Kidney epithelial cell (primary cell): Measurements from ENCODE around the gene PMFBP1. TPM values are rescaled to one million over a fixed set of nuclear protein-coding genes. Genes with fewer than 3 reads are reported as not detected.

Source experiments
- DNase-seq: peaks from one replicate; pipeline ENCODE4 v3.0.0-alpha.2; 2010; ENCODE audit warnings: low read depth
- H3K27me3 ChIP-seq: 2 replicates; pipeline ENCODE4 v1.6.0; 2011; ENCODE audit warnings: low read length; ENCODE audit not compliant: control insufficient read depth, insufficient read depth
- H3K36me3 ChIP-seq: 2 replicates; pipeline ENCODE4 v1.5.1; 2011; ENCODE audit warnings: low read length; ENCODE audit not compliant: control insufficient read depth, insufficient read depth
- H3K4me3 ChIP-seq: 2 replicates; pipeline ENCODE4 v1.5.1; 2011; ENCODE audit warnings: low read depth, mild to moderate bottlenecking, control low read depth, low read length
- total RNA-seq: library from RNA; depleted of rRNA; stranded (reverse); fragments of >200 nt; gene quantifications from 2 replicates; pipeline ENCODE4 v1.2.3, GENCODE V29; 2015
- TF ChIP-seq, protein P1 (sequence below): IDR thresholded peaks from 2 replicates; pipeline ENCODE4 v1.5.1; 2011; ENCODE audit warnings: mild to moderate bottlenecking, moderate library complexity, low read length, control low read depth, inconsistent platforms; ENCODE audit not compliant: insufficient read depth, poor library complexity, severe bottlenecking

Gene PMFBP1
- total RNA-seq, 1 donor from 2014 or later: not detected

DNA sequence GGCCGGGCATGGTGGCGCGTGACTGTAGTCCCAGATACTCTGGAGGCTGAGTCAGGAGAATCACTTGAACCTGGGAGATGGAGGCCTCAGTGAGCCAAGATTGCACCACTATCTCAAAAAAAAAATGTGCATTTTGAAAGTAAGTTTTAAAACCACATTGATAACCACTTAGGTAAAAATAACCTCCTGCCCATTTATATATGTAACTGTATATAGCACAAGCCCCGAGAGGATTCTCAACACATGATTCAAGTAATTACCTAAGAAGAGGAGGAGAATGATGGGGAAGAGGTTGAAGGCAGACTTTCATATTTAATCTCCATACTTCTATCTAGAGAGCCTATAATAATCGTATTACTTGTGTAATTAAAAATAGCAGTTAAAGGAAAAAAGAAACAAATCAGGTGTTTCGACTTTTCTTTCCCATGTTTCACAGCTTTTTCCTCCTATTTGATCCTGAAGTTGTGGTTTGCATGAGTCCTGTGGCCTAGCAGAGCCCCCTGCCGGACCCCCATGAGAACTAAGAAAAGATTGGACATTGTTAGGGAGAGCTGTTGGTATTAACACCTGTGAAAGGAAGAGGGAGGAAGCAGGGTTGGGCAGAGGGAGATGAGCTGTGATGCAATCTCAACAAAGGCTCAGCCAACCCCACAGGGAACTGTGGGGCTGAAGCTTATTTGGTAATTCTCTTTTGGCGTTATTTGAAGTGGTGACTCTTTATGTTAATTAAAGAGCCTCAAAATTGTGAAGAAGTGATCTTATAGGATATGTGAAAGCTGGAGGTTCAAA lies 22.1 kb downstream of the PMFBP1 start:
- TF ChIP-seq, protein P1, sequence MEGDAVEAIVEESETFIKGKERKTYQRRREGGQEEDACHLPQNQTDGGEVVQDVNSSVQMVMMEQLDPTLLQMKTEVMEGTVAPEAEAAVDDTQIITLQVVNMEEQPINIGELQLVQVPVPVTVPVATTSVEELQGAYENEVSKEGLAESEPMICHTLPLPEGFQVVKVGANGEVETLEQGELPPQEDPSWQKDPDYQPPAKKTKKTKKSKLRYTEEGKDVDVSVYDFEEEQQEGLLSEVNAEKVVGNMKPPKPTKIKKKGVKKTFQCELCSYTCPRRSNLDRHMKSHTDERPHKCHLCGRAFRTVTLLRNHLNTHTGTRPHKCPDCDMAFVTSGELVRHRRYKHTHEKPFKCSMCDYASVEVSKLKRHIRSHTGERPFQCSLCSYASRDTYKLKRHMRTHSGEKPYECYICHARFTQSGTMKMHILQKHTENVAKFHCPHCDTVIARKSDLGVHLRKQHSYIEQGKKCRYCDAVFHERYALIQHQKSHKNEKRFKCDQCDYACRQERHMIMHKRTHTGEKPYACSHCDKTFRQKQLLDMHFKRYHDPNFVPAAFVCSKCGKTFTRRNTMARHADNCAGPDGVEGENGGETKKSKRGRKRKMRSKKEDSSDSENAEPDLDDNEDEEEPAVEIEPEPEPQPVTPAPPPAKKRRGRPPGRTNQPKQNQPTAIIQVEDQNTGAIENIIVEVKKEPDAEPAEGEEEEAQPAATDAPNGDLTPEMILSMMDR: no peak
- no peak for DNase-seq
- Histone ChIP-seq H3K4me3 (no peak overlapping the region), H3K27me3 (no peaks in the 10 kb centered on the region), H3K36me3 (no peaks in the 10 kb centered on the region)

DNA sequence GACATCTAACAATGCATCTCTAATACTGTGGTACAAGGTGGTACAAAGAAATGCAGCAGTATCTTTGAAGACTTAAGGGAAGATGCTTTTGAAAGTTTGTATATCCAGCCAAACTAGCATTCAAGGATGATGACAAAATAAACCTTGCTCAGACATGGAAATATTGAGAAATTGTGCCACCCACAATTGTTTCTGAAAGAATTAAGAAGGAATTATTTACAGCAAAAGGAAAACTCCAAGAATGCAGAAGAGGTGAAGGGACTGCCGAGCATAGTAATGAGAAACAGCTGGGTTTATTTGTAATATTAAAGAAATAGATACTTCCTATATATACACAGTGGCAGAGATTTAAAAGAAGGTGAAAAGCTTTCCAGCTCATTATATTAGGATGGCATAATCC lies 29.5 kb downstream of the PMFBP1 start:
- TF ChIP-seq, protein P1: no peak
- H3K27me3 ChIP-seq: no peaks in the 10 kb centered on the region
- H3K4me3 ChIP-seq: no peak overlapping the region
- no peaks in the 10 kb centered on the region for H3K36me3 ChIP-seq
- DNase-seq: no peak

DNA sequence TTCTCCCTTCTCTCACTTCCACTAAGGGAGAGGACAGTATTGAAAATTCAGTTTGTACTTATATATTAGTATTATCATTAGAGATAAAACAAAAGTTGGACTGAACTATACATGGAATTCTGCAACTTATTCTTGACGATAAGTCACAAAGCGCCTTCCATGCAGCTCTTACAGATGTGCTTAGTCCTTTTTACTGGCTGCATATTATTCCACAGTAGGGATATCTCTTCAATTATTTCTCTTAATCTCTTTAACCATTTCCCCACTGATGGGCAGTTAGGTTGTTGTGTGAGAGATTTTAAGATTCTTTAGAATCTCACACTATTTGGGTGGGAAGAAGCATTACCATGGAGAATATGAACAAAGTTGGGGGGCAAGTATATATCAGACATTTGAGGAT lies 32.0 kb downstream of the PMFBP1 start:
- TF ChIP-seq, protein P1: no peak
- no peaks in the 10 kb centered on the region for H3K27me3 ChIP-seq
- no peak for DNase-seq
- H3K4me3 ChIP-seq: no peak overlapping the region
- H3K36me3 ChIP-seq: no peaks in the 10 kb centered on the region

DNA sequence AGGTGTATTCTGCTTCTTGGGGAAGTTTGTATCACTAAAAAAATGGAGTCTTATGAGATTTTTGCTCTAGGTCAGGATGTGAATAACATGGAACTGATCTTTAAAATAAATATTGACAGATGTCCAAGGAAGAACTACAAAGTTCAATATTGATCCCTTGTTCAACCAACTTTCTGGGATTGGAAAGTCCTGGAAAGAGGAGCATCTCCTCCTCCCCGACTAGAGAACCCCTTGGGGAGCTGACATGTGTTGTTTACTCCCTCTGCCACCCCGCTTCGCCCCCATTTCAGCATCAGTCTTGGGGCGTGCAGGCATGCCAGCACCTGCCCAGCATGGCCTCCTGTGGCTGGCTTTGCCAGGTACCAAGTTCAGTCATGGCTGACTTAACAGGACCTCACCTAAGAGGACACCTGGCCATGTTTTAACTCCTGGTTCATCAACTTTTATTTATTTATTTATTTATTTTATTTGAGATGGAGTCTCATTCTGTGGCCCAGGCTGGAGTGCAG lies 33.8 kb downstream of the PMFBP1 start:
- no peaks in the 10 kb centered on the region for H3K27me3 ChIP-seq
- TF ChIP-seq, protein P1: no peak
- no peak for DNase-seq
- no peaks in the 10 kb centered on the region for H3K36me3 ChIP-seq
- H3K4me3 ChIP-seq: no peak overlapping the region

DNA sequence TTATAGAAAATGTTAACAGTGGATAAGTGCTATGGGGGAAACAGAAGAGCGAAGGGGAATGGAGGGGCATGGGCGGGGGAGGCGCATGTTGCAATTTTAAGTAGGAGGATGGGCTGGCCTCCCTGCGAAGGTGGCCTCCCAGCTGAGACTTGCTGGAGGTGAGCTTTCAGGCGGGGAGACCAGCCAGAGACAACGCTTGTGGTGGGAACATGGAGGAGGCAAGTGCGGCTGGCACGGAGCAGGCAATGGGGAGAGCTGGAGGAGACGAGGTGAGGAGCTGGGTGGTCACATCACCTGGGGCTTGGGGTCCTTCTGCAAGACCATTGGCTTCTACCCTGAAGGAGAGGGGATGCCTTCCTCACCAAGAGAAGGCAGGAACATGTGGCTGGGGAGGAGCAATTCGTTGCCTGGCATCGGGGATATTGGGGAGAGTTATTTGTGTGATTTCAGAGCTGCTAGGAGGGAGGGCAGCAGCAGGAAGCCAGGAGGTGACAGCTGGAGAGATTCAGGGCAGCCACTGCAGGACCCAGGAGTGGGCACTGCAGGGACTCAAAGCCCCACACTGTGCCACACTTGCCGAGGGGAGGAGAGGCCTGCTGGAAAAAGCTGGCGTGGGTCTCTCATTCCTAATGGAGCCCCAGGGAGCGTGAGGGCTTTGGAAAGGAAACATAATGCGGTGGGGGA lies 34.4 kb downstream of the PMFBP1 start:
- Histone ChIP-seq H3K36me3 (no peaks in the 10 kb centered on the region), H3K27me3 (no peaks in the 10 kb centered on the region), H3K4me3 (no peak overlapping the region)
- TF ChIP-seq, protein P1: no peak
- DNase-seq: no peak
